Inflammatory macrophage treated with lipopolysaccharide for 4 hours (primary cell): Measurements from ENCODE around the gene OR4K15.
A peak's percentile ranks its signal among the peaks of the same experiment; 100 is the strongest.
"Not testable (repeated sequence)": the region's sequence is repeated elsewhere in the genome, so short reads cannot be mapped to it uniquely, and the experiment has no call there.

Source experiments
- DNase-seq: peaks from one replicate; pipeline ENCODE4 v3.0.0-alpha.2; 2020

The OR4K15 gene

DNA sequence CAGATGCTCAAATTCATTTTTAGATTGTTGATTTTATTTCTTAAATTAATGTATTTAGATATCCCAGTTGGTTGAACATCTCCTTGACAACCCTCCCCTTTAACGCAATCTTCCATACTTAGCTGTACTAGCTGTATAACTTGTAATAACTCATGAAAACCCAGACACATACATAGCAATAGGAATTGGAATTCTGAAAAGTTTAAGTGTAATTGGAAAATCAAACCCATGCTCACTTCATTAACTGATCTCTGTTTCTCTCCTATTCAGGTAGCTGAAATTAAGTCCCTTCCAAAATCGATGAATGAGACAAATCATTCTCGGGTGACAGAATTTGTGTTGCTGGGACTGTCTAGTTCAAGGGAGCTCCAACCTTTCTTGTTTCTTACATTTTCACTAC, at the start of gene OR4K15:
TSS of gene OR4K15 (plus strand) at position 301 of the 400 bp plus-strand sequence. CDS start at position 301, 0 bp downstream.
- no peak for DNase-seq

GRCh38 chr14:19930617-19931016, 44.8 kb upstream of the OR4K15 start, which contains the start of gene OR4K1:
OR4K1 (plus strand) TSS chr14:19930917; CDS start chr14:19935667, 4,750 bp downstream.
- DNase-seq = no peak

- no peak for DNase-seq
Measured at GRCh38 chr14:19941668-19942067, 33.7 kb upstream of the OR4K15 start.

DNA sequence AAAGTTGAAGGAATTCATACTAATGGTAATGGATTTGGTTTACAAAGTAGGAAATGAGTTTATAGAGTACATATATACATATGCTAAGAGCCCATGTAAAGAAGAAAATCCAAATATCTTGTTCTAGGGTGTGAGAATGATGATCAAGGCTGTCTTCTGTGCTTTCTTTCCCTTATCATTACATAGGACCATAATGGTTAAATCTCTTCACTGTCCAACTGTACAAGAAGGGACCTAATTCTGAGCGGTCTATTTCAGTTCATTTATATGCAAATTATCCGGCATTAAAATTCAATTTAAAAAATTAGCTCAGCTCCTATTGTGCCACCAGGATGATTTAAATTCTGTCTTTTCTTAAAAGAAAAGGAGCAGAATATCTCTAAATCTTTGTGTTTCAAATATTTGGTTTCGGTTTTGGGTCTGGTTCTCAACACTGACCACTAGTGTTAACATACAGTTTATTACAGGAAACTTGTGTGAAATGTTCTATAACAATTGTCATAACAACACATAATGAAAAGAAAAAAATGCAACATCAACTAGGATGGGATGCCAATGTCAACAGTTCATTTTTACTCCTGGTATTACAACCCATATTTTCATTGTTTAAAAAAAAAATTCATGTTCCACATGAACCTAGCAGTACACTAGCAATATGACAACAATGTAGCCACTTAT, 27.8 kb upstream of the OR4K15 start:
- DNase-seq = no peak

GRCh38 chr14:19949218-19949617, 26.2 kb upstream of the OR4K15 start:
- no peak for DNase-seq

DNA sequence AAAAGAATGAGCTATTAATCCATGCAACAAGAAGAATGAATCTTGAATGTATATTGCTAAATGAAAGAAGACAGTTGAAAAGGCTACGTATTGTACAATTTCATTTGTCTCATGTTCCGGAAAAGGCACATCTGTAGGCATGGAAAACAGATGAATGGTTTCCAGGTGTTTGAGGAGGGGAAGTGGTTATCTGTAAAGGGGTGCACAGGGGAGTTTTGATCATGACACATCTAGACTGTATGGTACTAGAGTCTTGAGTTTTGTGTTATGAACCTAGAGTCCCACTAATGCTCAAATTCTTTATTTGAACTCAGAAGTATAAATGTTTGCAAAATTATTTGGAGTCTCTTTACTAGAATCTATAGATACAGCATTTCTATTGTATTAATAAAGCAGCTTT, 5.7 kb upstream of the OR4K15 start:
- DNase-seq = not testable (repeated sequence)

DNA sequence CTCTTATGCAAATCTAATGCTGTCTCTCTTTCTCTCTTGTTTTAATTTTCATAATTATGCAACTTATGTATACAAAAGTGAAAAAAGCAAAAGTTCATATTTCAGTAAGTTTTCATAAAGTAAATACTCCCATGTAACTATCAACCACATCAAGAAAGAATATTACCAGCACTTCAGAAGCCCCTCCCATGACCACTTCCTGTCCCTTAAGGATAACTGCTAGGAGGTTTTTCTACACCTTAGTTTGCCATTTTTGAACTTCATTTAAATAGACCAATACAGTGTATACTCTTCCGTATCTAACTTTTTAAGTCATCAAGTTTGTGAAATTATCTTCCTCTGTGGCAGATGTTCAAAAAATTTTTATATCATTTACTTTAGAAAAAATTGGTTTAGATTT, 547 bp upstream of the OR4K15 start:
- DNase-seq = no peak

DNA sequence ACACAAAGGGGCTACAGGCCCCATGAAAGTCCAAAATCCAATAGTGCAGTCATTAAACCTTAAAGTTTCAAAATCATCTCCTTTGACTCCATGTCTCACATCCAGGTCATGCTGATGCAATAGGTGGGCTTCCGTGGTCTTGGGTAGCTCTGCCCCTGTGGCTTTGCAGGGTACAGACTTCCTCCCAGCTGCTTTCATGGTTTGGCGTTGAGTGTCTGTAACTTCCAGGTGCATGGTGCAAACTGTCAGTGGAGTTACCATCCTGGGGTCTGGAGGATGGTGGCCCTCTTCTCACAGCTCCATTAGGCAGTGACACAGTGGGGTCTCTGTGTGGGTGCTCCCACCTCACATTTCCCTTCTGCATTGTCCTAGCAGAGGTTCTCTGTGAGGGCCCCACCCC, 18.0 kb downstream of the OR4K15 start:
- no peak for DNase-seq

- DNase-seq = no peak
Measured at GRCh38 chr14:20001863-20002262, 26.5 kb downstream of the OR4K15 start, which contains the start of gene OR4Q2. OR4Q2 (plus strand) TSS chr14:20002163.

GRCh38 chr14:20002319-20002718, 26.9 kb downstream of the OR4K15 start:
- peak; percentile 56 for DNase-seq

DNA sequence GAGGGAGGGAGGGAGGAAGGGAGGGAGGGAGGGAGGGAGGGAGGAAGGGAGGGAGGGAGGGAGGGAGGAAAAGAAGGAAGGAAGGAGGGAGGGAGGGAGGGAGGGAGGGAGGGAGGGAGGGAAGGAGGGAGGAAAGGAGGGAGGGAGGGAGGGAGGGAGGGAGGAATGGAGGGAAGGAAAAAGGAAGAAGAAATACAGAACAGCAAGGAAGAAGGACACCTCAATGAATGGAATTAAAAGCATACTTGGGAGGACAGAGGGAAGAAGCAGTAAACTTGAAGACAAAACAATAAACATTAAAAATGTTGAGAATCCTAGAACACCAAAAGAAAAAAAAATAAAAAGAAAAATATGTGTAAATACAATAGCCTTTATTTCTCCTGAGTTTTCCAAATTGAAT, 32.8 kb downstream of the OR4K15 start:
- DNase-seq = no peak

GRCh38 chr14:20019257-20019865, 44.0 kb downstream of the OR4K15 start, which contains the start of gene OR4K14:
OR4K14 (minus strand) TSS chr14:20019307; CDS start chr14:20015193, 4,114 bp downstream.
- DNase-seq = no peak
